H9 (cell line): ENCODE measurements around the gene TBC1D1. TPM values are rescaled to one million over a fixed set of nuclear protein-coding genes. Genes with fewer than 3 reads are reported as not detected.
A peak's percentile ranks its signal among the peaks of the same experiment; 100 is the strongest.

ENCODE experiments used
- DNase-seq: peaks from one replicate; pipeline ENCODE4 v3.0.0-alpha.2; 2017
- H2AFZ ChIP-seq: one replicate; pipeline ENCODE4 v1.6.1; 2013; ENCODE audit warnings: mild to moderate bottlenecking, low read length, control low read depth, moderate library complexity
- H2AK5ac ChIP-seq: 2 replicates; pipeline ENCODE4 v1.6.1; 2013; ENCODE audit warnings: low read length, control low read depth, mixed read lengths; ENCODE audit not compliant: insufficient read length
- H2BK120ac ChIP-seq: one replicate; pipeline ENCODE4 v1.6.1; 2013; ENCODE audit warnings: low read depth, mild to moderate bottlenecking, low read length, control low read depth, inconsistent platforms; ENCODE audit not compliant: poor library complexity, severe bottlenecking
- H2BK12ac ChIP-seq: 2 replicates; pipeline ENCODE4 v1.6.1; 2013; ENCODE audit warnings: low read length, control low read depth, mixed read lengths, low read depth; ENCODE audit not compliant: insufficient read length
- H2BK15ac ChIP-seq: 2 replicates; pipeline ENCODE4 v1.6.1; 2013; ENCODE audit warnings: low read depth, low read length, control low read depth
- H2BK20ac ChIP-seq: one replicate; pipeline ENCODE4 v1.6.1; 2013; ENCODE audit warnings: low read depth, mild to moderate bottlenecking, low read length, control low read depth, inconsistent platforms; ENCODE audit not compliant: poor library complexity, severe bottlenecking
- H2BK5ac ChIP-seq: 2 replicates; pipeline ENCODE4 v1.6.1; 2013; ENCODE audit warnings: low read length, control low read depth, mixed read lengths; ENCODE audit not compliant: insufficient read length
- H3K14ac ChIP-seq: 2 replicates; pipeline ENCODE4 v1.6.1; 2013; ENCODE audit warnings: low read length, control low read depth; ENCODE audit not compliant: insufficient read depth
- H3K18ac ChIP-seq: 2 replicates; pipeline ENCODE4 v1.6.1; 2013; ENCODE audit warnings: low read depth, mild to moderate bottlenecking, mixed read lengths, low read length, control low read depth; ENCODE audit not compliant: insufficient read length
- H3K23ac ChIP-seq: 2 replicates; pipeline ENCODE4 v1.6.1; 2013; ENCODE audit warnings: low read length, control low read depth, mixed read lengths, low read depth; ENCODE audit not compliant: insufficient read length
- H3K23me2 ChIP-seq: 2 replicates; pipeline ENCODE4 v1.6.1; 2013; ENCODE audit warnings: low read depth, mild to moderate bottlenecking, mixed read lengths, low read length, control low read depth; ENCODE audit not compliant: insufficient read length, poor library complexity, severe bottlenecking
- H3K27ac ChIP-seq: 2 replicates; pipeline ENCODE4 v1.5.1; 2013; ENCODE audit warnings: low read length, control low read depth, mixed read lengths, low read depth; ENCODE audit not compliant: insufficient read length
- H3K27me3 ChIP-seq: 2 replicates; pipeline ENCODE4 v1.6.1; 2013; ENCODE audit warnings: low read length, control low read depth, inconsistent platforms; ENCODE audit not compliant: insufficient read depth
- H3K4ac ChIP-seq: 2 replicates; pipeline ENCODE4 v1.6.1; 2013; ENCODE audit warnings: low read depth, mild to moderate bottlenecking, control low read depth, inconsistent platforms, low read length, moderate library complexity
- H3K4me1 ChIP-seq: 2 replicates; pipeline ENCODE4 v1.6.1; 2013; ENCODE audit warnings: low read length, control low read depth, inconsistent platforms; ENCODE audit not compliant: insufficient read depth
- H3K4me2 ChIP-seq: 2 replicates; pipeline ENCODE4 v1.6.1; 2013; ENCODE audit warnings: low read length, control low read depth, mixed read lengths; ENCODE audit not compliant: insufficient read length, insufficient read depth
- H3K56ac ChIP-seq: 2 replicates; pipeline ENCODE4 v1.6.1; 2013; ENCODE audit warnings: low read depth, mild to moderate bottlenecking, mixed read lengths, low read length, control low read depth; ENCODE audit not compliant: insufficient read length
- H3K79me1 ChIP-seq: 2 replicates; pipeline ENCODE4 v1.6.1; 2013; ENCODE audit warnings: low read depth, mild to moderate bottlenecking, moderate library complexity, low read length, control low read depth, inconsistent platforms; ENCODE audit not compliant: insufficient read depth, poor library complexity, severe bottlenecking
- H3K79me2 ChIP-seq: 2 replicates; pipeline ENCODE4 v1.6.1; 2013; ENCODE audit warnings: low read length, control low read depth, inconsistent platforms; ENCODE audit not compliant: insufficient read depth
- H3K9ac ChIP-seq: 2 replicates; pipeline ENCODE4 v1.6.1; 2013; ENCODE audit warnings: low read length, control low read depth, mixed read lengths; ENCODE audit not compliant: insufficient read length; ENCODE audit errors: extremely low read depth
- H3K9me3 ChIP-seq: one replicate; pipeline ENCODE4 v1.6.1; 2013; ENCODE audit warnings: low read depth, low read length, inconsistent platforms; ENCODE audit not compliant: control insufficient read depth
- H3T11ph ChIP-seq: one replicate; pipeline ENCODE4 v1.6.1; 2013; ENCODE audit warnings: mild to moderate bottlenecking, low read length, control low read depth, inconsistent platforms
- H4K20me1 ChIP-seq: one replicate; pipeline ENCODE4 v1.6.1; 2013; ENCODE audit not compliant: control insufficient read depth, insufficient read length, insufficient read depth
- H4K5ac ChIP-seq: 2 replicates; pipeline ENCODE4 v1.6.1; 2013; ENCODE audit warnings: low read depth, mild to moderate bottlenecking, mixed read lengths, low read length, control low read depth; ENCODE audit not compliant: insufficient read length
- H4K8ac ChIP-seq: replicated peaks from 2 replicates; pipeline ENCODE4 v1.6.1; 2013; ENCODE audit warnings: low read length, control low read depth, mixed read lengths, low read depth; ENCODE audit not compliant: insufficient read length
- H4K91ac ChIP-seq: 2 replicates; pipeline ENCODE4 v1.6.1; 2013; ENCODE audit warnings: low read depth, mild to moderate bottlenecking, moderate library complexity, mixed read lengths, low read length, control low read depth; ENCODE audit not compliant: insufficient read length
- H3K27ac Mint-ChIP-seq, 3 experiments: 2 replicates in 2 of 3; 3 replicates in 1 of 3; pipeline ENCODE4 v1.8.0; 2020 to 2021; ENCODE audit warnings: mixed read lengths in 3 of 3, mild to moderate bottlenecking in 1 of 3, moderate library complexity in 1 of 3
- H3K27me3 Mint-ChIP-seq: 2 replicates; pipeline ENCODE4 v1.8.0; 2021; ENCODE audit warnings: low read depth, mild to moderate bottlenecking, moderate library complexity, mixed read lengths
- H3K36me3 Mint-ChIP-seq, 3 experiments: 2 replicates in 2 of 3; 3 replicates in 1 of 3; pipeline ENCODE4 v1.8.0; 2020 to 2021; ENCODE audit warnings: low read depth in 3 of 3, mixed read lengths in 3 of 3; ENCODE audit not compliant: insufficient read depth in 1 of 3
- H3K4me1 Mint-ChIP-seq, 2 experiments: 2 replicates each; pipeline ENCODE4 v1.8.0; 2020; ENCODE audit warnings: mixed read lengths in 2 of 2
- H3K4me3 Mint-ChIP-seq, 2 experiments: 2 replicates in 1 of 2; 3 replicates in 1 of 2; pipeline ENCODE4 v1.8.0; 2020 to 2021; ENCODE audit warnings: mild to moderate bottlenecking in 2 of 2, mixed read lengths in 2 of 2, moderate library complexity in 1 of 2
- H3K9me3 Mint-ChIP-seq, 2 experiments: 2 replicates in 1 of 2; 3 replicates in 1 of 2; pipeline ENCODE4 v1.8.0; 2020; ENCODE audit warnings: mild to moderate bottlenecking in 2 of 2, mixed read lengths in 2 of 2, moderate library complexity in 1 of 2
- CTCF ChIP-seq: fragments of 200-600 bp; sonication (generic); conservative IDR thresholded peaks from 3 replicates; pipeline ENCODE4 v1.8.0; 2021; ENCODE audit warnings: antibody characterized with exemption, mild to moderate bottlenecking
- WGBS: extraction: QIAGEN DNeasy Blood & Tissue Kit; methylation state at CpG from one replicate; pipeline ENCODE4 v1.1.7; 2013; ENCODE audit warnings: missing lambda C conversion rate, low lambda C conversion rate, mixed read lengths; ENCODE audit not compliant: insufficient read length; ENCODE audit errors: extremely low coverage; 5-methylcytosine and 5-hydroxymethylcytosine counted together
- total RNA-seq: library from RNA; stranded (reverse); gene quantifications from 2 replicates; pipeline ENCODE4 v1.2.1, GENCODE V29; 2021

TBC1D1 gene
- total RNA-seq, 1 experiment from 2014 or later = 109 TPM

- H4K8ac ChIP-seq = no peak overlapping the region
- no peak overlapping the region for H2AK5ac ChIP-seq
- DNase-seq = peak; percentile 65
- Mint-ChIP-seq H3K27ac (peak overlapping the region in 1 of 3 experiments; percentile 18; a peak in 2 of 7 replicates), H3K4me3 (no peak overlapping the region), H3K9me3 (no peaks in the 10 kb centered on the region; a peak in 1 of 5 replicates), H3K4me1 (peaks cover 16 to 17% of the 10 kb centered on the region in 2 experiments), H3K36me3 (peaks cover 4 to 12% (median 7%) of the 10 kb centered on the region in 3 experiments; a peak in 5 of 7 replicates), H3K27me3 (no peaks in the 10 kb centered on the region)
- no peaks in the 10 kb centered on the region for H3K23me2 ChIP-seq
- H3K9ac ChIP-seq = no peak overlapping the region
- no peak overlapping the region for H2BK15ac ChIP-seq
- H3K79me2 ChIP-seq = no peaks in the 10 kb centered on the region; the same call in 1 of the 2 replicates
- H3K56ac ChIP-seq = no peak overlapping the region
- no peak overlapping the region for H3K18ac ChIP-seq
- H3K14ac ChIP-seq = no peak overlapping the region
- H3K4me1 ChIP-seq = no peaks in the 10 kb centered on the region
- no peak overlapping the region for H2BK12ac ChIP-seq
- no peak overlapping the region for H4K91ac ChIP-seq
- H2BK5ac ChIP-seq = no peak overlapping the region
- no peak overlapping the region for H2AFZ ChIP-seq
- no peak overlapping the region for H2BK120ac ChIP-seq
- no peaks in the 10 kb centered on the region for H3K9me3 ChIP-seq
- peak; percentile 88 for TF ChIP-seq CTCF
- no peak overlapping the region for H3T11ph ChIP-seq
- no CpG with 5 or more reads among the region's 11 CpGs for WGBS
- H4K5ac ChIP-seq = no peak overlapping the region
- H3K4me2 ChIP-seq = no peak overlapping the region
- no peak overlapping the region for H3K4ac ChIP-seq
- no peak overlapping the region for H3K27ac ChIP-seq
- no peak overlapping the region for H2BK20ac ChIP-seq
- no peaks in the 10 kb centered on the region for H3K79me1 ChIP-seq
- no peaks in the 10 kb centered on the region for H4K20me1 ChIP-seq
- no peaks in the 10 kb centered on the region for H3K27me3 ChIP-seq
- H3K23ac ChIP-seq = no peak overlapping the region
These were observed 171.3 kb downstream of the TBC1D1 start for GRCh38 chr4:38062088-38062775.
